K562 (cell line): ENCODE data around the gene CRNKL1. TPM values are rescaled to one million over a fixed set of nuclear protein-coding genes. Genes with fewer than 3 reads are reported as not detected.

ENCODE experiments used
- ATAC-seq: fragments of 200-7000 bp; cut with Tn5 transposase; 3 replicates; pipeline ENCODE4 v1.9.1; 2020; ENCODE audit warnings: moderate library complexity
- BruUV-seq: library from RNA; stranded (reverse); fragments of 400-500 nt; replicated peaks from 2 replicates; lab custom pipeline; 2021; lab: Mats Ljungman, UMichigan
- CTCF ChIA-PET: fragments of 300-600 bp; formaldehyde crosslinking; extraction: SDS; loops from one replicate; lab custom pipeline; 2021; ENCODE audit warnings: low intra/inter-chr PET ratio; lab: Yijun Ruan, JAX
- POLR2A ChIA-PET: fragments of 300-600, 350-650 bp; sonication (Branson Sonifier 250); formaldehyde crosslinking; extraction: SDS; loops from one replicate; lab custom pipeline; 2021; ENCODE audit warnings: antibody characterized with exemption, inconsistent platforms; lab: Yijun Ruan, JAX
- DNase-seq, 4 experiments: peaks; one replicate each; pipeline versions ENCODE4 v3.0.0 to v3.0.0-alpha.2; 2011 to 2018; ENCODE audit warnings: low spot score in 3 of 4, mixed read lengths in 3 of 4; ENCODE audit errors: extremely low read depth in 1 of 4
- FAIRE-seq: peaks from 2 replicates; lab custom pipeline; 2011; peaks lifted over from hg19 to GRCh38; lab: Jason Lieb, UNC
- H2AFZ ChIP-seq: 2 replicates; pipeline ENCODE4 v1.6.0; 2011; ENCODE audit warnings: low read depth, low read length, control low read depth, inconsistent platforms
- H3K27ac ChIP-seq: fragments of 200-600 bp; 3 replicates; pipeline ENCODE4 v1.8.0; 2011; ENCODE audit warnings: low read depth, mild to moderate bottlenecking, control low read depth, inconsistent platforms, low read length, moderate library complexity, mixed read lengths; ENCODE audit errors: extremely low read depth
- H3K27me3 ChIP-seq, 2 experiments: fragments of 300-600 bp in 1 of 2; 2 replicates in 1 of 2; 3 replicates in 1 of 2; pipeline versions ENCODE4 v1.6.0 to v1.8.0; 2011; ENCODE audit warnings: inconsistent platforms in 2 of 2, low read length in 2 of 2, mild to moderate bottlenecking in 1 of 2, mixed read lengths in 1 of 2, moderate library complexity in 1 of 2; ENCODE audit not compliant: control insufficient read depth in 2 of 2, insufficient read depth in 2 of 2
- H3K36me3 ChIP-seq: fragments of 300-600 bp; 3 replicates; pipeline ENCODE4 v1.8.0; 2011; ENCODE audit warnings: mild to moderate bottlenecking, low read length, inconsistent platforms; ENCODE audit not compliant: control insufficient read depth, insufficient read depth
- H3K4me1 ChIP-seq, 2 experiments: fragments of 200-600 bp in 1 of 2; replicated peaks in 1 of 2; 2 replicates in 1 of 2; 3 replicates in 1 of 2; pipeline versions ENCODE4 v1.5.1 to v1.8.0; 2011; ENCODE audit warnings: inconsistent platforms in 2 of 2, low read length in 2 of 2, mild to moderate bottlenecking in 1 of 2, mixed read lengths in 1 of 2, moderate library complexity in 1 of 2; ENCODE audit not compliant: control insufficient read depth in 2 of 2, insufficient read depth in 2 of 2
- H3K4me2 ChIP-seq: 2 replicates; pipeline ENCODE4 v1.6.1; 2011; ENCODE audit warnings: low read length, control low read depth, inconsistent platforms, mixed read lengths; ENCODE audit not compliant: insufficient read depth
- H3K4me3 ChIP-seq: fragments of 200-600 bp; sonication (generic), shearing (Covaris generic); 2 replicates; pipeline ENCODE4 v1.5.1; 2016; ENCODE audit warnings: control low read depth, inconsistent platforms
- H3K79me2 ChIP-seq: fragments of 200-600 bp; 3 replicates; pipeline ENCODE4 v1.8.0; 2011; ENCODE audit warnings: low read length, inconsistent platforms; ENCODE audit not compliant: control insufficient read depth, insufficient read depth
- H3K9ac ChIP-seq, 2 experiments: 2 replicates each; pipeline versions ENCODE4 v1.6.0 to v1.6.1; 2011; ENCODE audit warnings: low read depth in 2 of 2, low read length in 2 of 2, control low read depth in 1 of 2, inconsistent platforms in 1 of 2, mild to moderate bottlenecking in 1 of 2, mixed read lengths in 1 of 2; ENCODE audit not compliant: insufficient read depth in 1 of 2
- H3K9me1 ChIP-seq: one replicate; pipeline ENCODE4 v1.6.0; 2011; ENCODE audit warnings: inconsistent platforms, mild to moderate bottlenecking, low read length, moderate library complexity; ENCODE audit not compliant: control insufficient read depth, insufficient read depth
- H3K9me3 ChIP-seq: replicated peaks from 2 replicates; pipeline ENCODE4 v1.5.1; 2011; ENCODE audit warnings: low read depth, low read length, inconsistent platforms; ENCODE audit not compliant: control insufficient read depth, insufficient read depth
- H4K20me1 ChIP-seq: replicated peaks from 2 replicates; pipeline ENCODE4 v1.6.1; 2011; ENCODE audit warnings: low read length, inconsistent platforms, mixed read lengths; ENCODE audit not compliant: control insufficient read depth, insufficient read depth
- CBX2 ChIP-seq: fragments of 200-600 bp; sonication (generic); IDR thresholded peaks from one replicate; pipeline ENCODE4 v1.6.1; 2012; ENCODE audit warnings: mild to moderate bottlenecking, low read length, inconsistent platforms; ENCODE audit not compliant: insufficient read depth, poor library complexity, severe bottlenecking
- CREB3 ChIP-seq: fragments of 450-650 bp; conservative IDR thresholded peaks from 2 replicates; pipeline ENCODE4 v1.6.1; 2016; ENCODE audit warnings: missing genetic modification characterization, low read depth, mild to moderate bottlenecking, missing compliant biosample characterization, moderate library complexity
- ILF3 ChIP-seq: fragments of 450-650 bp; IDR thresholded peaks from 2 replicates; pipeline ENCODE4 v1.6.1; 2018; ENCODE audit warnings: antibody characterized with exemption, mild to moderate bottlenecking, moderate library complexity, borderline replicate concordance
- IRF1 ChIP-seq: sonication (generic); formaldehyde crosslinking; IDR thresholded peaks from 2 replicates; pipeline ENCODE4 v1.8.0; 2022; ENCODE audit warnings: missing genetic modification reagents, mild to moderate bottlenecking, borderline replicate concordance
- MCM7 ChIP-seq, 2 experiments: fragments of 450-650 bp; IDR thresholded peaks; 2 replicates each; pipeline ENCODE4 v1.6.1; 2016 to 2018
- NBN ChIP-seq: fragments of 450-650 bp; IDR thresholded peaks from 2 replicates; pipeline ENCODE4 v1.6.1; 2016; ENCODE audit warnings: low read depth, mild to moderate bottlenecking
- XRCC3 ChIP-seq: fragments of 450-650 bp; IDR thresholded peaks from 2 replicates; pipeline ENCODE4 v1.6.1; 2017; ENCODE audit warnings: mild to moderate bottlenecking, moderate library complexity
- ZC3H8 ChIP-seq: fragments of 450-650 bp; IDR thresholded peaks from 2 replicates; pipeline ENCODE4 v1.6.1; 2017
- ZNF316 ChIP-seq: fragments of 450-650 bp; IDR thresholded peaks from 2 replicates; pipeline ENCODE4 v1.6.1; 2016
- WGBS: fragments of 100-300 bp; shearing (Covaris generic); methylation state at CpG from one replicate; pipeline ENCODE4 v1.1.6; 2016; ENCODE audit warnings: low coverage, mixed read lengths; ENCODE audit not compliant: insufficient coverage; ENCODE audit errors: missing lambda C conversion rate; 5-methylcytosine and 5-hydroxymethylcytosine counted together
- in situ Hi-C: fragments of 300-500 bp; cut with MboI; formaldehyde crosslinking; loops from 4 replicates; pipeline ENCODE4 v1.15.0; 2018; ENCODE audit warnings: inconsistent platforms, mixed read lengths
- intact Hi-C: fragments of 100-400 bp; cut with micrococcal nuclease; formaldehyde crosslinking; loops from 2 replicates; pipeline ENCODE4 v1.14.2; 2022
- polyA plus RNA-seq, 8 experiments: library from polyadenylated mRNA; depleted of rRNA in 4 of 8; stranded (reverse) in 5 of 8; unstranded in 3 of 8; fragments of >200 nt; fragmentation: Nextera tagmentation in 2 of 8; fragmentation: Illumina TruSeq in 1 of 8; extraction: Ambion mirVana in 2 of 8; extraction: Trizol in 1 of 8; gene quantifications; 2 replicates each; pipeline versions ENCODE4 v1.2.1 to v1.2.3, GENCODE V29; 2011 to 2014; ENCODE audit warnings: inconsistent platforms in 1 of 8, missing spikeins in 1 of 8
- total RNA-seq, 7 experiments: library from RNA; depleted of rRNA in 6 of 7; stranded (reverse); fragments of >200 nt in 6 of 7; fragmentation: Illumina TruSeq in 2 of 7; extraction: Trizol in 2 of 7; gene quantifications; 2 replicates each; pipeline versions ENCODE4 v1.2.1 to v1.2.3, GENCODE V29; 2011 to 2021; ENCODE audit warnings: low replicate concordance in 1 of 7
- TF ChIP-seq, protein P1 (sequence below): sonication (generic); formaldehyde crosslinking; IDR thresholded peaks from 2 replicates; pipeline ENCODE4 v1.8.0; 2022; ENCODE audit warnings: mild to moderate bottlenecking, missing genetic modification reagents

CRNKL1 gene
- total and polyA plus RNA-seq, 9 of the 15 experiments (the other 6 are each of a cell fraction or from before 2014, with no cell fraction given): 8.1 to 17.0 (median 11.7) TPM

DNA sequence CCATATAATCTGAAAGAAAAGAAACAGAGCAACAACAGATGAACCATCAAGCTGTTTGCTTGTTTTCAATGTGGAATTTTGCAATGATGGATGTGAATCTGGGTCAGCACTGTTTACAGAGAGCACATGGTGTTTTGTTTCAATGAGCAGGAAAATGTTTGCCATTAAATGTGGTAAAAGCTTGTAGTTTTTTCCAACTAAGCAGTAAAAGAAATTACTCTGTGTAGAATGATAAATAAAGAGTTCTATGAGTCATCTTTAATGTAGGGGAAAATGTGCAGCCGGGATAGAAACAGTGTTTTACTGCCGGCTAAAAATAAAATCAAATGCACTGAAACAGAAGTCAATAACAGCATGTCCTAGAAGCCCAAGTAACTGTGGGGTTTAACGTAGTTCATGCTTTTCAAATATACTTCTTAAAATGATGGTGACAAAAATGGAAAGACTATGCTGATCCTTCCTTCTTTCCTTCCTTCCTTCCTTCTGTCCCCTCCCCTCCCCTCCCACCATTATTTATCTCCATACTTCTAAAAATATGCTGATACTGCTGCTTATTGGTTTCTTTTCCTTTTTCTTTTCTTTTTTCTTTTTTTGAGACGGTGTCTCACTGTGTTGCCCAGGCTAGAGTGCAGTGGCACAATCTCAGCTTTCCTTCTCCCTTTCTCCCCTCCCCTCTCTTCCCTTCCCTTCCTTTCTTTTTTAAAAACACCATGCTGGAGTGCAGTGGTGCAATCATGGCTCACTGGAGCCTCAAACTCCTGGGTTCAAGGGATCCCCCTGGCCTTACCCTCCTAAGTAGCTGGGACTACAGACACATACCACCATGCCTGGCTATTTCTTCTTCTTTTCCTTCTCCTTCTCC is 41.4 kb downstream of the CRNKL1 start:
- 0% methylated on average over 3 of the region's 4 CpGs for WGBS
- Histone ChIP-seq H4K20me1 (no peaks in the 10 kb centered on the region), H3K4me3 (no peak overlapping the region), H3K4me1 (no peaks in the 10 kb centered on the region), H3K9ac (no peak overlapping the region), H3K9me3 (no peaks in the 10 kb centered on the region), H2AFZ (no peak overlapping the region), H3K9me1 (no peaks in the 10 kb centered on the region), H3K79me2 (no peaks in the 10 kb centered on the region), H3K4me2 (no peak overlapping the region), H3K27ac (no peak overlapping the region), H3K27me3 (peaks cover 9 to 11% of the 10 kb centered on the region in 2 experiments; a peak in 3 of 5 replicates), H3K36me3 (no peaks in the 10 kb centered on the region)
- ChIA-PET CTCF (no interaction called here), POLR2A (no interaction called here)
- no TSS peak for BruUV-seq
- in situ Hi-C loops (no loop called here), intact Hi-C loops (loop anchor here (10.0 kb wide), 1 partner anchor 564 kb away; no protein-coding TSS in a partner anchor)
- DNase-seq (no peak), FAIRE-seq (no peak), ATAC-seq (no peak)
- TF ChIP-seq ZNF316 (peak; percentile 39; the same call in 1 of the 2 replicates), ILF3 (no peak)

DNA sequence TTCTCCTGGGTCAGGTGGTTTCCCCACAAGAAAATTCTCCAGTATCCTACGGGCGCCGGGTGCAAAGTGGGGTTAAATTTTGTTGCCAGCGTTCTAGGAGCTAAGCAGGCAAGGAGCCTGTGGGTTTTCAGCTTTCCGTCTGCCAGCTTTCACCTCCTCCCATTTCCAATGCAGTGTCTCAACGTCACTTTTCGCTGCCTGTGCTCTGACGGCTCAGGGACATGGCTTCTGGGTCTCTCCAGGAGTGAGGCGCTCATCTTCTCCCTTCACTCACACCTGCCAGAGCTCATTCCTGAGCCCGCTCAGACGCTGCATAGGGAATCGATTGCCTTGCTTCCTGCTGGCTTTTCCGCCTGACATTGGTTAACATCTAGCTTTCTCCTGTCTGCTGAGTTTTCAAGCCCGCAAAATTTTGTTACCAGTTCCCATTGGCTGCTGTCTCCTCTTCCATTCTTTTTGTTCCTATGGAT is 42.4 kb downstream of the CRNKL1 start:
- Histone ChIP-seq H3K27ac (no peak overlapping the region), H3K27me3 (peaks cover 9 to 16% of the 10 kb centered on the region in 2 experiments; a peak in 3 of 5 replicates), H3K4me2 (no peak overlapping the region), H3K9ac (no peak overlapping the region), H4K20me1 (no peaks in the 10 kb centered on the region), H3K4me1 (no peaks in the 10 kb centered on the region; a peak in 1 of 5 replicates), H3K4me3 (no peak overlapping the region), H3K79me2 (no peaks in the 10 kb centered on the region), H3K36me3 (no peaks in the 10 kb centered on the region), H2AFZ (no peak overlapping the region), H3K9me1 (no peaks in the 10 kb centered on the region), H3K9me3 (no peaks in the 10 kb centered on the region)
- CTCF ChIA-PET: no interaction called here
- no TSS peak for BruUV-seq
- WGBS: 0% methylated on average over 13 of the region's 14 CpGs
- in situ Hi-C loops (no loop called here), intact Hi-C loops (loop anchor here (10.0 kb wide), 1 partner anchor 565 kb away; no protein-coding TSS in a partner anchor)
- FAIRE-seq: no peak
- TF ChIP-seq MCM7 (IDR thresholded peaks at IDR 0.05) (no peak), CREB3 (tag) (no peak), ZC3H8 (no peak), XRCC3 (no peak), NBN (no peak), IRF1 (no peak), CBX2 (peak; percentile 69)
- TF ChIP-seq, protein P1, sequence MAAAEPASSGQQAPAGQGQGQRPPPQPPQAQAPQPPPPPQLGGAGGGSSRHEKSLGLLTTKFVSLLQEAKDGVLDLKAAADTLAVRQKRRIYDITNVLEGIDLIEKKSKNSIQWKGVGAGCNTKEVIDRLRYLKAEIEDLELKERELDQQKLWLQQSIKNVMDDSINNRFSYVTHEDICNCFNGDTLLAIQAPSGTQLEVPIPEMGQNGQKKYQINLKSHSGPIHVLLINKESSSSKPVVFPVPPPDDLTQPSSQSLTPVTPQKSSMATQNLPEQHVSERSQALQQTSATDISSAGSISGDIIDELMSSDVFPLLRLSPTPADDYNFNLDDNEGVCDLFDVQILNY: no peak
- ATAC-seq: no peak
- DNase-seq: no peak
- POLR2A ChIA-PET: no interaction called here
